ENCODE results near the gene MAN1A2.

DNA sequence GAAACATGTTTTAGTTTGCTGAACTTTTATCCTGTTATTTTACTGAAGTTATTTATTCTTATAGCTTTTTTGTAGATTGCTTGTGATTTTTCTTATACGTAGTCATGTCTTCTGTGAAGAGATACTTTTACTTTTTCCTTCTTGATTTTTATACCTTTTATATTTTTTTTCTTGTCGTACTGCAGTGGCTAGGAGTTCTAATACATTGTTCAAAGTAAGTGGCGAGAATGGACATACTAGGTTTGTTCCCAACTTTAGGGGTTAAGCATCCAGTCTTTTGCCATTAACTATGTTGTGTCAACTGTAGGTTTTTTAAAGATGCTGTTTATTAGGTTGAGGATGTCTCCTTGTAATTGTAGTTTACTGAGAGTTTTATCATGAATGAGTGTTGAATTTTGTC lies 36.3 kb downstream of the MAN1A2 start:
- TF ChIP-seq, protein P1, sequence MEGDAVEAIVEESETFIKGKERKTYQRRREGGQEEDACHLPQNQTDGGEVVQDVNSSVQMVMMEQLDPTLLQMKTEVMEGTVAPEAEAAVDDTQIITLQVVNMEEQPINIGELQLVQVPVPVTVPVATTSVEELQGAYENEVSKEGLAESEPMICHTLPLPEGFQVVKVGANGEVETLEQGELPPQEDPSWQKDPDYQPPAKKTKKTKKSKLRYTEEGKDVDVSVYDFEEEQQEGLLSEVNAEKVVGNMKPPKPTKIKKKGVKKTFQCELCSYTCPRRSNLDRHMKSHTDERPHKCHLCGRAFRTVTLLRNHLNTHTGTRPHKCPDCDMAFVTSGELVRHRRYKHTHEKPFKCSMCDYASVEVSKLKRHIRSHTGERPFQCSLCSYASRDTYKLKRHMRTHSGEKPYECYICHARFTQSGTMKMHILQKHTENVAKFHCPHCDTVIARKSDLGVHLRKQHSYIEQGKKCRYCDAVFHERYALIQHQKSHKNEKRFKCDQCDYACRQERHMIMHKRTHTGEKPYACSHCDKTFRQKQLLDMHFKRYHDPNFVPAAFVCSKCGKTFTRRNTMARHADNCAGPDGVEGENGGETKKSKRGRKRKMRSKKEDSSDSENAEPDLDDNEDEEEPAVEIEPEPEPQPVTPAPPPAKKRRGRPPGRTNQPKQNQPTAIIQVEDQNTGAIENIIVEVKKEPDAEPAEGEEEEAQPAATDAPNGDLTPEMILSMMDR (IDR thresholded peaks at IDR 0.05), result no peak
- TF ChIP-seq SIN3A (IDR thresholded peaks at IDR 0.05; ENCODE audit: borderline replicate concordance, insufficient read depth, low read depth, low read length), result no peak

Data from Panc1 (cell line).